Endothelial cell of umbilical vein (primary cell): ENCODE data around the gene NCEH1.

ENCODE experiments used
- EZH2 ChIP-seq: IDR thresholded peaks from 2 replicates; pipeline ENCODE4 v1.6.1; 2012; ENCODE audit warnings: borderline replicate concordance, low read depth, mild to moderate bottlenecking, moderate library complexity, low read length, inconsistent platforms; ENCODE audit not compliant: severe bottlenecking
- FOS ChIP-seq: IDR thresholded peaks from 2 replicates; pipeline ENCODE4 v1.6.1; 2011; ENCODE audit warnings: mild to moderate bottlenecking, low read length, moderate library complexity, borderline replicate concordance; ENCODE audit not compliant: insufficient read depth
- JUN ChIP-seq: IDR thresholded peaks from 2 replicates; pipeline ENCODE4 v1.6.1; 2011; ENCODE audit warnings: borderline replicate concordance, low read depth; ENCODE audit not compliant: insufficient read length, insufficient read depth
- POLR2A ChIP-seq: IDR thresholded peaks from 2 replicates; pipeline ENCODE4 v1.6.1; 2012; ENCODE audit warnings: low read depth, mild to moderate bottlenecking, control low read depth, low read length
- POLR2AphosphoS5 ChIP-seq: IDR thresholded peaks from 2 replicates; pipeline ENCODE4 v1.6.1; 2012; ENCODE audit warnings: low read depth, mild to moderate bottlenecking, control low read depth, low read length, moderate library complexity; ENCODE audit not compliant: insufficient read depth
- TF ChIP-seq, protein P1 (sequence below), 2 donors: IDR thresholded peaks; 1 replicate in 1 of 2; 2 replicates in 1 of 2; pipeline ENCODE4 v1.5.1; 2011; ENCODE audit warnings: low read length in 2 of 2, mild to moderate bottlenecking in 2 of 2, moderate library complexity in 2 of 2, control low read depth in 1 of 2, inconsistent platforms in 1 of 2, low read depth in 1 of 2; ENCODE audit not compliant: insufficient read depth in 1 of 2; ENCODE audit errors: extremely low read depth in 1 of 2
- TF ChIP-seq, protein P2 (sequence below): IDR thresholded peaks from 2 replicates; pipeline ENCODE4 v1.6.1; 2011; ENCODE audit not compliant: insufficient read depth, insufficient read length

DNA sequence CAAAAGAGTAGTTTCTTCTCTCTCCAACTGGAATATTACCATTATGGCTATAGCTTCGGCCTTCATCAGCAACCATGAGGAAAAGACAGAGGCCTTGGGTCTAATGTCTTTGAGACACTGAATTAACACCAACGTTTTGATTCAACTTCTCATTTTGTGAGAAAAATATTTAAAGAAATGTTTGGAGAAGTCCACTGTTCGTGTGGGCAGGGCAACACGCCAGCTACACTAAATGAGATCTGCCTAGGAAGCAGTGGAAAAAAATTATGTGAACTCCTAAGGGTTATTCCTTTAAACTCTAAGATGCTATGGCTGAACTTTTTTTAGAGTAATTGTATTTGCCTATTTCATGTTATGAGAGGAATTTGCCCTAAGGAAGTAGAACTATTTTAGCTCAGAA lies 41.8 kb downstream of the NCEH1 start:
- TF ChIP-seq POLR2A (no peak), FOS (no peak), POLR2AphosphoS5 (no peak), EZH2 (no peak), JUN (no peak)
- TF ChIP-seq, protein P1, sequence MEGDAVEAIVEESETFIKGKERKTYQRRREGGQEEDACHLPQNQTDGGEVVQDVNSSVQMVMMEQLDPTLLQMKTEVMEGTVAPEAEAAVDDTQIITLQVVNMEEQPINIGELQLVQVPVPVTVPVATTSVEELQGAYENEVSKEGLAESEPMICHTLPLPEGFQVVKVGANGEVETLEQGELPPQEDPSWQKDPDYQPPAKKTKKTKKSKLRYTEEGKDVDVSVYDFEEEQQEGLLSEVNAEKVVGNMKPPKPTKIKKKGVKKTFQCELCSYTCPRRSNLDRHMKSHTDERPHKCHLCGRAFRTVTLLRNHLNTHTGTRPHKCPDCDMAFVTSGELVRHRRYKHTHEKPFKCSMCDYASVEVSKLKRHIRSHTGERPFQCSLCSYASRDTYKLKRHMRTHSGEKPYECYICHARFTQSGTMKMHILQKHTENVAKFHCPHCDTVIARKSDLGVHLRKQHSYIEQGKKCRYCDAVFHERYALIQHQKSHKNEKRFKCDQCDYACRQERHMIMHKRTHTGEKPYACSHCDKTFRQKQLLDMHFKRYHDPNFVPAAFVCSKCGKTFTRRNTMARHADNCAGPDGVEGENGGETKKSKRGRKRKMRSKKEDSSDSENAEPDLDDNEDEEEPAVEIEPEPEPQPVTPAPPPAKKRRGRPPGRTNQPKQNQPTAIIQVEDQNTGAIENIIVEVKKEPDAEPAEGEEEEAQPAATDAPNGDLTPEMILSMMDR (IDR thresholded peaks at IDR 0.05; ENCODE audit: extremely low read depth in 1 of 2, insufficient read depth in 1 of 2, low read depth in 1 of 2, low read length in 2 of 2) = no peak
- TF ChIP-seq, protein P2, sequence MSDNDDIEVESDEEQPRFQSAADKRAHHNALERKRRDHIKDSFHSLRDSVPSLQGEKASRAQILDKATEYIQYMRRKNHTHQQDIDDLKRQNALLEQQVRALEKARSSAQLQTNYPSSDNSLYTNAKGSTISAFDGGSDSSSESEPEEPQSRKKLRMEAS = no peak
